IPS-NIHi11 (cell line): ENCODE data around the gene BTAF1.

Experiments used
- DNase-seq: peaks from one replicate; pipeline ENCODE4 v3.0.0; 2012; ENCODE audit warnings: mixed read lengths, low spot score

BTAF1 gene

DNA sequence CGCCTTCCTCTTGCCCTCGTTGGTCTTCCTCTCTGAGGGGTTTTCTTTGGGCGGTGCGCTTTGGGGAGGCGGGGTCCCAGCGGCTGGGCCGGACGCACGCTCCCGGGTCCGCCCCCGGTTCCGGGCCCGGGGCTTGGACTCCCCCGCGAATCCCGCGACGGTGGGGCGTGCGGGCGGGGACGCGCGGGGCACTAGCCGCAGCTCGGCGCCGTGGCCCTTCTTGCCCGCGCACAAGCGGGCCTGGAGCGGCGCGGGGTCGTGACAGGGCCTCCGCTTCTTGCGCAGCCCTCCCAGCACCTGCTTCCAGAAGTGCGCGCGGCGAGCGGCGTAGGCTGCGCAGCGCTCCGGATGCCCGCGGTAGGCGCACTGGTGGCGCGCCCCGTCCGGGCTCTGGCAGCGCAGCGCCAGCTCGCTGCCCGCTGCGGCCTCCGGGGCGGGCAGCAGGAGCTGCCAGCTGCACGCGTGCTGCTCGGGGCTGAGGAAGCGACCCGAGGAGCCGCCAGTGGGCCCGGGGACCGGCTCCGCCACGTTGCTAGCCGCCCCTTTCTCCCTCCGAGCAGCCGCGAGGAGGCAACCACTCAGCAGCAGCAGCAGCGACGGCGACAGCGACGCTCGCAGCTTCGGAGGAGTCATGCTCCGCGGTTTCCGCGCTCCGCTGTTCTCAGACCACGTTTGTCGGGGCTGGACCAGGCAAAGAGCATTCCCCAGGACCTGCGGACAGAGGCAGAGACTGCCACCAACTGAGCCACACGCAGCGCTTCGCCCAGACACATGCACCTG lies 15.0 kb upstream of the BTAF1 start:
- DNase-seq, result peak; percentile 85

DNA sequence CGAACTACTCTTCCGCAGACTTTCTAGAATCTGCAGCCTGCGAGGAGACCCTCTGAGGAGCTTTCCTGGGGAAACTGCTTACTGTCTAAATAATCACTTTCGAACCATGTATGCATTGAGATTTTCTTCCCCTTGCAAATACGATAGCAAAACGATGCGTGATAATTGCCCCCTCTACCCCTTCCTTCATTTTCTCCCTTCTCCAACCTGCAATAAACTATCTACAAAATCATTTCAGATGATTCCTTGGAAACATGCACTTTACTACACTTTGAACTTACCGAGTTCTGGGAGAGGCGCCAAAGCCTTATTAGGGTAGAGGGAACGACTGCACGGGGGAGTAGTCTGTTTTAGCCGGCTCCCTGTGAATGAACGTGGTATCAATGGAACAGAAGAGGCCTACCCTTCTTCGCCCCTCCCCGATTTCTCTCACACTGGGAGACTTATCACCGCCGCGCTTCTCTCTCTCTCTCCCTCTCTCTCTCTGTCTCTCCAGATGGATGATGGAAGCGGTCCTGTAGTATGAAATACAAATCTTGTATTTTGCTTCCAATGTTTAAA lies 14.4 kb upstream of the BTAF1 start, which contains the start of gene FGFBP3:
FGFBP3 (minus strand) TSS at position 370 of the 561 bp plus-strand sequence. CDS start 517 bp downstream, outside the sequence.
- peak; percentile 55 for DNase-seq

- no peak for DNase-seq
Observed at GRCh38 chr10:91910467-91910866, 13.1 kb upstream of the BTAF1 start.

DNA sequence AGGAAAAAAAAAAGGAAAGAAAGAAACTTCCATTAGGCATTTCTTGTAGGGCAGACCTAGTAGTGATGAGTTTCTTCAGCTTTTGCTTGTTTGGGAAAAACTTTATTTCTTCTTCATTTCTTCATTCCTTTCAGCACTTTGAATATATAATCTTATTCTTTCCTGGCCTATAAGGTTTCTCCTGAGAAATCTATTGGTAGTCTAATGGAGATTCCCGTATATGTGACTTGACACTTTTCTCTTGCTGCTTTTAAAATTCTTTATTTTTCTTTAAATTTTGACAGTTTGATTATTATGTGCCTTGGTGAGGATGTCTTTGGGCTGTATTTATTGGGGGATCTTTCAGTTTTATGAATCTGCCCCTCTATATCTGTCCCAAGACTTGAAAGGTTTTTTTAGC lies 3.9 kb upstream of the BTAF1 start:
- DNase-seq, result no peak

DNA sequence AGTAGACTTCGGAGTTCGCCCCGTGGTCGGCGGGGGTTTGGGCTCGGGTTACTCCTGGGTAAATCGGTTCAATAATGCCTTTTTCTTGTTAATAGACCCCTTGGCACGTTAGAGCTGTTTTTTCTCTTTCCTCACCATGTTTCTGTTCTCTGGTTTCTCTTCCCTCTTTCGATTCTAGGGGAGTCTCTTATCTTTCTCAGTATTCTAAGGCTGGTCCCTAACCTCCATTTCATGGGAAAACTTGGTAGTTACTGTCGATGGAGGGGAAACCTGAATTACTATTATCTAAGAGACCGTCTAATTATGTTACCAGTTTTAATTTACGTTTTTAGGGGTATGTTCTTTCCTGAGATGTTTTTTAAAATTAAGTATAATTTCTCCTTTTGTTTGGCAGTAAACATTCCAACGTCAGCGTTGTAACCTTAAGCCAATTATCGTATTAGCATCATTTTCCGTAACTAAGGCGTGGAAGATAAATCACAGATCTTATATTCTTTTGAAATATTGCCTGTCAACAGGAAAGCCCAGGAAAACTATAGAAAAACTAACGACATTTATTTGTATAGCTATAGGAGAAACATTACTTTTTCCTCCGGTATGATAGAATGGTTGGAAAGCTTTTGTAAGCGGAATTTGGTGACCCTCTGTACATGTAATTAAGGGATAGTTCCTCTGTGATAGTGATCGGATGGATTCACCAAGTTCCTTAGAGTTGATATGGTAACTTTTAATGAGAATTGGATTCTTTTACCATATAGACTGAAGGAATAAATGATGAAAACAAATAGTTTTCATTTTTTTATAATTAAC lies 847 bp downstream of the BTAF1 start:
- no peak for DNase-seq

- DNase-seq, result no peak
Observed at GRCh38 chr10:91925022-91925320, 1.4 kb downstream of the BTAF1 start.

GRCh38 chr10:91930939-91931338 lies 7.4 kb downstream of the BTAF1 start:
- DNase-seq, result no peak

- no peak for DNase-seq
Observed at GRCh38 chr10:91931526-91932190, 8.1 kb downstream of the BTAF1 start.

DNA sequence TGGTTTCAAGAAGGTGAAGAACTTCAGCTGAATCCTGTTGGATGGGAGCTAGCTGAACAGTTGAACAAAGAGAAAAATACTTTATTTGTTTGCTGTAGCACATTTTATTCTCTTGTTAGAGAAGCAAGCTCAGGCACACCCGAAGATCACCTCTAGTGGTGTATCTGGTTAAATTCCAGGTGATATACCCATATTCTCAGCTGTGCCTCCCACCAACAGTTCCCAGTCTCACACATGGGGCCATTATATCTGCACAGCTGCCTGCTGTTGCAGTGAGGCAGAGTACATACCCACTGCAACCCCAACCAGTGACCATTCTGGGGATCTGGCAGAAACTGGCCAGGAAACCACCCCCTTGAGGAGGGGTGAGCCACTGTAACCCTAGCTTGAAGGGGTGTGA lies 9.2 kb downstream of the BTAF1 start:
- DNase-seq, result no peak

DNA sequence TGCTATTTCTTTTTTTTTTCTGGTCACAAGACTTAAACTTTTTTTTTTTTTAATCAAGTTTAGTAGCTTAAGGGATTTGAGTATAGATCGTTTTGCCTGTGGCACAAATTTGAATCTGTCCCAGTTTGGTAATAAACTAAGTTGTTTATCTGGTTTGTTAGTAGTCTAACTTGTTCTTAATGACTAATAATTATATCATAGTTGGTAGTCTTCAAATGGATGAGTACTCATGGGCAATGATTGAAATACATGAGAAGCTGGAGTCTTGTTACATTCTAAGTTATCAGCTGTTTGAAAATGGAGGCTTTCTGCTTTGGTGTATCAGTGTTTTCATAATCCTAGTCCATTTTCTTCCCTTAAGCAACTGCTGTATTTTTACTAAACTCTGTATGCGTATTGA lies 12.3 kb downstream of the BTAF1 start:
- no peak for DNase-seq

GRCh38 chr10:91939653-91940052 lies 16.1 kb downstream of the BTAF1 start:
- DNase-seq, result no peak

DNA sequence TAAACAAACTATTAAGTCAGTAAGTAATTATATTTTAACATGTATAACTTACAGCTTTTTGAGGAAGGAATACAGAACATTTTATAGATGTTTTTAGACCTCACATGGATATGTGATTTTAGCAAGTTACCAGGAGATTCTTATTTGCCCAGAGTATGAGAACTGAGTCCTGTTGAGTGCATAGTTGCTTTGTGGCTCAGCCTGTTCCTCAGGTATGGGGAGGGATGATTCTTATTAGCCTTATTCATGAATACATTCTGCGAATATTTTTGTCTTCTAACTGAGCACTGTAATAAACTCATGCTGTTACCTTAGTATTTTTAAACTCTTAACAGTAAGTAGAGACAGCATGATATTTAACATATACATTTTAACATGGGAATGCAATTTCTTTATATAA lies 17.9 kb downstream of the BTAF1 start:
- DNase-seq, result no peak

DNA sequence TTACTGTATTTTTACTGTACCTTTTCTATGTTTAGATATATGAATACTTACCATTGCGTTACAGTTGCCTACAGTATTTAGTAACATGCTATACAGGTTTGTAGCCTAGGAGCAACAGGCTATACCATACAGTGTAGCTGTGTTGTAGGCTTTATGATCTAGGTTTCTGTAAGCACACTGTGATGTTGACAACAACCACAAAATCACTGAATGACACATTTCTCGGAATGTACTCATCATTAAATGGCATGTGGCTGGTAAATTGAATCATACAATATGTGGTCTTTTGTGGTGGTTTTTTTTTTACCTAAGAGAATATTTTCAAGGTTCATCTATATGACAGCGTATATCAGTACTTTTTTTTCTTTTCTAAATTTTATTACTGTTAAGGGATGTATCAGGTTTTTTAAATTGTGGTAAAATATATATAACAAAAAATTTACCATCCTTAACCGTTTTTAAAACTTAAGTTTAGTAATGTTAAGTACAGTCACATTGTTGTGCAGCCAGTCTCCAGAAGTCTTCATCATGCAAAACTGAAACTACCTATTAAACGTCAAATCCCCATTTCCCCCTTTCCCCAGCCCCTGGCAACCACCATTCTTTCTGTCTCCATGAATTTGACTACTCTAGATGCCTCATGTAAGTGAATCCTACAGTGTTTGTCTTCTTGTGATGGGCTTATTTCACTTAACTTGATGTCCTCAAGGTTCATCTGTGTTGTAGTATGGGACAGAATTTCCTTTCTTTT lies 21.5 kb downstream of the BTAF1 start:
- DNase-seq, result no peak

- DNase-seq, result no peak
Observed at GRCh38 chr10:91953600-91954160, 30.1 kb downstream of the BTAF1 start.

- no peak for DNase-seq
Observed at GRCh38 chr10:91955114-91955513, 31.5 kb downstream of the BTAF1 start.

DNA sequence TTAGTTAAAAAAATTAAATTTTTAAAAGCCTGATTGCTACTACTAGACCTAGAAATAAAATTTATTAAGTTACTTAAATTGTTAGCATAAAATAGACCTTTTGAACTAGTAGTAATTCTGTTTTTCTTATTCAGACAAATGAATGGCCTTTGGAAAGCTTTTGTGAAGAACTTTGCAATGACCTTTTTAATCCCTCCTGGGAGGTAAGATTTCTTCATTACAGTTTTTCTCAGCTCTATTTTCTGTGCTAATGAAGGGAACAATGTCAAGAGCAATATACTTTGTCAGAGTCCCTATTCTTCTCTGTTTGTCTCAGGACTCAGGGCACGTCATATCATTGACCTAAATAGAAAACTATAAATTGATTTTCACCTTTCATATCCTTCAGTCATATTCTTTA lies 33.5 kb downstream of the BTAF1 start:
- no peak for DNase-seq

GRCh38 chr10:91969297-91969696 lies 45.7 kb downstream of the BTAF1 start:
- no peak for DNase-seq

- no peak for DNase-seq
Observed at GRCh38 chr10:91974960-91975359, 51.4 kb downstream of the BTAF1 start.

- DNase-seq, result no peak
Observed at GRCh38 chr10:91975438-91975837, 51.9 kb downstream of the BTAF1 start.

DNA sequence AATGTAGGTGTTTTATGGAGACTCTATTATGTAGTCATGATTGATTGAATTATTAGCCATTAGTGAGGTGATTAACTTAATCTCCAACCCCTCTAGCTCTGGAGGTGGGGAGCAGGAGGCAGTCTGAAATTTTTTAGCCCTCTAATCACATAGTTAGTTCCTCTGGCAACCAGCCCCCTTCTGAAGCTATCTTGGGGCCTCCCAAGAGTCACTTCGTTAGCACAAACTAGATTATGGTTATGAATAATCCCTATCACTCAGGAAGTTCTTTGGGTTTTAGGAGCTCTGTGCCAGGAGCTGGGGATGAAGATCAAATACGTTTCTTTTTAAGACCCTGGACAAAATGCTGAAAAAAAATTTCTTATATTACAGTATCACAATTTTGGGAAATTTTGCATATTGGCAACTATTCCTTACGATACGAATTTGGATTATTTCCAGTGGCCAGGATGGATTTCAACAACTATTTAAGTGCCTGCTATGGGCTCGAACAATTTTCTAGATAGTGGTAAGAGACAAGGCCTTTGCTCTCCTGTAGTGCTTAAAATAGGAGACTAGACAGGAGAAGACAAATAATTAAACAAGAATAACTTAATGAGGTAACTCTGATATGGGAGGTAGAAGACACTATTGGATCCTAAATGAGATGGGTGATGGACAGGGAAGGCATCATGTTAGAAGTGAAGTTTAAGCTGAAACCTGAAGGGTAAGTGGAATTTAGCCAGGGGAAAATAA lies 52.9 kb downstream of the BTAF1 start:
- no peak for DNase-seq

- DNase-seq, result no peak
Observed at GRCh38 chr10:91977491-91977890, 53.9 kb downstream of the BTAF1 start.
